ENCODE measurements around the gene MRPL4.

MRPL4 gene

GRCh38 chr19:10295847-10296591 lies 44.0 kb downstream of the MRPL4 start:
- H3K4me3 ChIP-seq (ENCODE audit: low read depth, low read length), result no peak overlapping the region
- DNase-seq (ENCODE audit: low read depth), result no peak

- DNase-seq (ENCODE audit: low read depth), result no peak
- H3K4me3 ChIP-seq (ENCODE audit: low read depth, low read length), result no peak overlapping the region
These were observed 47.8 kb downstream of the MRPL4 start for GRCh38 chr19:10299545-10300458.

- no peak for DNase-seq (ENCODE audit: low read depth)
These were observed 53.3 kb downstream of the MRPL4 start for GRCh38 chr19:10305139-10305806.

GRCh38 chr19:10306327-10306726 lies 54.3 kb downstream of the MRPL4 start:
- H3K4me3 ChIP-seq (ENCODE audit: low read depth, low read length), result no peak overlapping the region
- no peak for DNase-seq (ENCODE audit: low read depth)

More at GRCh38 chr19:10305139-10305806, 53.3 kb downstream of the MRPL4 start:
- H3K4me3 ChIP-seq (ENCODE audit: low read depth, low read length), result no peak overlapping the region

GRCh38 chr19:10309423-10309822 lies 57.4 kb downstream of the MRPL4 start, which contains the start of gene ZGLP1:
Gene ZGLP1 (minus strand): TSS chr19:10309815.
- DNase-seq (ENCODE audit: low read depth), result no peak
- H3K4me3 ChIP-seq (ENCODE audit: low read depth, low read length), result no peak within 1 kb of the TSS
